GM19328 (cell line): Measurements from ENCODE around the gene NFE2L3.
"Not testable (repeated sequence)": the region's sequence is repeated elsewhere in the genome, so short reads cannot be mapped to it uniquely, and the experiment has no call there.

Source experiments
- ATAC-seq: cut with Tn5 transposase; IDR thresholded peaks from one replicate; pipeline ENCODE4 v1.9.1; 2021; ENCODE audit warnings: mild to moderate bottlenecking, moderate library complexity; ENCODE audit not compliant: unreplicated experiment

NFE2L3 gene

GRCh38 chr7:26185844-26186180, 33.8 kb downstream of the NFE2L3 start:
- no peak for ATAC-seq

DNA sequence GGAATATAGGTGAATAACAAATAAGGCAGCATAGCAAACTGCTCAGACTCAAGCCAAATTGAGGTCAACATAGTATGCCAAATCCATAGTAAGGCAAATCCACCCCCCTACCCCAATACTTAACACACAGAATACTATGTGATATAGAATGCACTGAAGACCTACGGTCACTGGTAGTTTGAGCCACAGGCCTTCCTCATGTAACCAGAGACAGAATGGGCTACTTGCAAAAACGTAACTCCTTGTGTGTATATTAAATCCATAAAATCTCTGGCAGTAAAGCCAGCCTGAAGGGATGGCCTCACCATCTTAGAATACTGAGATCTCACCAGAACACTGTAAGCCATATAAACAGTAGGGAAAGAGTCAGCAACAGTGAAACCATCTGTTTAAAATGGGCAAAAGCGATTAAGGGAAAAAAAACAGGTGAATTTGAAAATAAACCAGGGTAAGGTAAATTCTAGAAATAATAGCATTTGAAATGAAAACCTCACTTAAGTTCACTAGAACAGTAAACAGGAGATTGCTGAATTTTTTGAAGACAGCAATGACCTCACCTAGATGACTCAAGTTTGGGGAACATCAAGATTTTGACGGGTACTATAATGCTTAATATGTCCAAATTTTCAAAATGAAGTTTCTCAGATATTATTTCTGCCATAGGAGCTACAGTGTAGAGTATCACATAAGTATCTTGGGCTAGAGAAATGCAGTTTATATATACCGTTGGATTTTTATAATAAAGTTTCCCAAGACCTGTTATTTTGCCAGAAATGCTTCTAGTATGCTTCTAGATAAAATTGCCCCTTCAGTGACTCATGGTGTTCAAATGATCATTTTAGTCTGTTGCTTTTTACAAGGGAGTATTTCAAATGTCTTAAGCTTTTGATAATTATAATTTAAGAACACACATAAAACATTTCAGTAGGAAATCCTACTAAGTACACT, 34.6 kb downstream of the NFE2L3 start:
- ATAC-seq: no peak

GRCh38 chr7:26187380-26188205, 35.6 kb downstream of the NFE2L3 start:
- ATAC-seq: no peak

- ATAC-seq: no peak
Measured at GRCh38 chr7:26188206-26188956, 36.4 kb downstream of the NFE2L3 start.

DNA sequence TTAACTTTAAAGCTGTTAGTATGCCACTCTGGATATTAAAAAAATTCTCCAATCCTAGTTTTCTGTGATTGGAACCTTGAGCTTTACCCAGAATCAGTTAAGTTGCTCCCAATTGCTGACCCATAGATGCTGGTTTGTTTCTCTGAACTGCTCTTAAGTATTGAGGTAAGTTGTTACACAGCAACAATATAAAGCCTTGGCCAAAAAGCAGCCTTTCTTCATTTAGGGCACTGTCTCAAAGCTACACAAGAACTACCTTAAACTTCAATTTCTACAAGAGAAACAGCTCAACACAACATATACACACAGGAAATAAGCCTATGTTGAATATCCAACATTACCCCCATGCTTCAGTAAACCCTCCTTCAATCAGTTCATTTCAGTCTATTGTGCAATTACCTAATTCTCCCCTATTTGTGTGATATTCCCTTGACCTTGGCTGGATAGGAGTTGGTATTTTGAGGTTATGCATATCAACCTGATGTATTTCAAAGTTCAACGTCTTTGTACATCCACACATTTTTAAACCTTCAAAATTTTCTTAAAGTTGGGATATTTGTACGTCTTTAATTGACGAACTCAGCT, 37.1 kb downstream of the NFE2L3 start:
- ATAC-seq: no peak

DNA sequence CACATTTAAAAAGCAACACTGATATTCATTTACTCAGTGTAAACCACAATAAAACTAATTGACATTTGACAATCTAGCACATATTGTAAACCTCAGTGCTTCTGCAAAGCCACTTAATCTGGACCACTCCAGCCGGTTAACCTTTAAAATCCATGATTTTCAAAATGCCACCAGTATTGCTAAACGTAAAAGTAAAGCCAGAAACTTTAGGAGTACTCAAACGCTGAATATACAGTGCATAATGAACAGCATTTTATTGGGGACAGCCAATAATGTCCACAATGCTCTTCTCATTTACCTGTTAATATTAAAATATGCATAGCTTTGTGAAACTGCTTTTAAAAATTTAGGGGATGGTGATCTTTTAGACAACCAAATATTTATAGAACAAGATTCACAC, 37.7 kb downstream of the NFE2L3 start:
- no peak for ATAC-seq

DNA sequence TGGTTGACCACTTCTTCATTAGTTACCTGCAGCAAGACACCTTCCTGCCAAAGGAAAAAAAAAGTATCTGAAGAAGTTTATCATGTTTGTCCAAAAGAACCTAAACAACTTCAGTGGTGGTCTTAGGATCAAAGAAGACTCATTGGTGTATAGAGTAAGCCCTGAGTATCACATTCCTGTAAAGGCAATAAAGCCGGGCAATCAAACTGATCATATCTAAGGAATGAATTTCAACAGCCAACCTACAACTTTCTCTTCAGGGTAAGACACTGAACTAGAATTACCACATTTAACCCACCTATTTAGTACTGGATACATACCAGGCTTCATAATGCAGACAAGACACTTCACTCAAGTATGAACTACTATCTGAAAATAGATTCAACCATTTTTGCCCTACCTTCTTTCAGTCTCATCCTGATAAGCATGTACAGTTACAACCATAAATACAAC, 38.4 kb downstream of the NFE2L3 start:
- ATAC-seq: no peak

DNA sequence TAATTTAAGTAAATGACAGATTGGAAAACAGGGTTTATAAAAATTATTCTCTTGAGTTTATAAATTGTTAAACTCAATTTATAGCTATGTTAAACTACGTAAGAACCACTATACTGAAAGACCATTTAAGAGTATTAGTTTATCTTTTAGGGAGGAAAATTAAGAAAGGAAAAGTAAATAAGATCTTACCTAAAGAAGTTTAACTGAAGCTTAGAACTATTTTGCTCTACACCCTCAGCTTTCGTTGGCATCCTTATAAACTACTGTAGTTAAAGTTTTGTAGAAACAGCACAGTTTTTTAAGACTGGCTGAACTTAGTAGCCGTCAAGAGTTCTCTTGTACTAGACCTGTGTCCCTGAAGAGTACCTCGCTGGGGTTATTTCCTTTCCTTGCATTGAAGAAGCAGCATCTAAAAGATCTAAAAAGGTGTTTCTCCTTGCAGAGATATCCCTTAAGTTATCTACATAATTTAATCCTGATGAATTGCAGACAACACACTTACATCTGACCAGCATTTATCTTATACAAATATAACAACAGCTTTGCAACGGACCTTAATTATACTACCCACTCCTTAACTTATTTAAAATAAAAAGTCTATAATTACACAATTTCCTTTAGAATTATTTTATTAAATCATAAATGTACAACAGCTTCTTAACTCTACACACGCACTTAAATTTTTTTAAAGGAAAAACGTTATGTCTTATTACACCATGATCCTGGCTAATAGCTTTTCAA, 39.4 kb downstream of the NFE2L3 start:
- no peak for ATAC-seq

DNA sequence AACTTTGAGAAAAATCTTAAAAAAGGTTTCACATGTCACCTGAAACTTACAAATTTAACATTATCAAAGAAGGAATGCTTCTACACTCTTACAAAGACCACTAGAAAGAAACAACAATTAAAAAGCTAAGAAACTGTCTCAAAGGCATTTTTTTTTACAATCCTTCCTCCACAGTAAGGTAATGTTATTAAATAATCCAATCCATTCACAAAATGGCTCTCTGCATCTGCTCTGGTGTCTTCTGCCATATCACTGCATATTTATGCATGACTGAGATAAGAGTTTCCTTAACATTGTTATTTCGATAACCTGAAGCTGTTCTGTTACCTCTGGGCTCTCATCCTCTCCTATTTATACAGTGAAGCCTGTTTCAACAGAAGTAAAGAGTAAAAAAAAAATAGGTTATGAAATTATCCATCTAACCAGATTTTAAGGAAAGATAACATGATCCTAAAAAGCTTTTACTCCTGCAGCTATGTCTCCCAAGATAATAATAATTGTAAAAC, 40.0 kb downstream of the NFE2L3 start:
- no peak for ATAC-seq

DNA sequence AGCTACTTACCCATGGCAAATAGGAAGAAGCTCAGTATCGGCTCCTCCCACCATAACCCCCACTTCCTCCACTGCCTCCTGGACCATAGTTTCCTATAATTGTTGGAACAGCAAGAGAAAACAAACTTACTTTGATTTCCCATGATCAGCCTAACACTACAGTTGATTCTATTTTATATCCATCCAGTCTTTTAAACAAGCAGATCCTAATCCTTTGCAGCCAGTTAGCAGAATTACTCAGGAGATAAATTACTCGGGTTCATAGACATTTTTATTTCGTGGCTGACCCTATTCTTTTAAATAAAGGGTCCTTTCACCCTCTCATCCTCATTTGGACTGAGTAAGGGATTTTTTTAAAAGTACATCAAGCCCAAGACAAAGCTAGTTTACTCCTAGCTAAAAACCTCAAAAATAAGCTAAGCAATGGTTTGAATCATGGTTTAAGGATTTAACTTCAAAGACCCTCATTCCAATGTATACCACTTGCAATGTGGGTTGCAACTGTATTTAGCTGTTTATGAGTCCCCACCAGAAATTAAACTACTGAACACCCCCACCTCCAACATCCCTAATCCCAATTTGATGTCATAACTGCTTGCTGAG, 40.6 kb downstream of the NFE2L3 start:
- ATAC-seq: no peak

- ATAC-seq: no peak
Measured at GRCh38 chr7:26193432-26194207, 41.6 kb downstream of the NFE2L3 start.

DNA sequence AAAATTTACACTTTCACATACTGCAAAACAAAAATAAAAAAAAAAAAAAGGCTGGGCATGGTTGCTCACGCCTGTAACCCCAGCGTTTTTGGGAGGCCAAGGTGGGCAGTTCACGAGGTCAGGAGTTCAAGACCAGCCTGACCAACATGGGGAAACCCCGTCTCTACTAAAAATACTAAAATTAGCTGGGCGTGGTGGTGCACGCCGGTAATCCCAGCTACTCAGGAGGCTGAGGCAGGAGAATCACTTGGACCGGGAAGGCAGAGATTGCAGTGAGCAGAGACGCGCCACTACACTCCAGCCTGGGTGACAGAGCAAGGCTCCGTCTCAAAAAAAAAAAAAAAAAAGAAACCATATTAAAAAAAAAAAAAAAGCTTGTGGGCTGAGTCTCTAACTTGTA, 42.8 kb downstream of the NFE2L3 start:
- ATAC-seq: not testable (repeated sequence)

DNA sequence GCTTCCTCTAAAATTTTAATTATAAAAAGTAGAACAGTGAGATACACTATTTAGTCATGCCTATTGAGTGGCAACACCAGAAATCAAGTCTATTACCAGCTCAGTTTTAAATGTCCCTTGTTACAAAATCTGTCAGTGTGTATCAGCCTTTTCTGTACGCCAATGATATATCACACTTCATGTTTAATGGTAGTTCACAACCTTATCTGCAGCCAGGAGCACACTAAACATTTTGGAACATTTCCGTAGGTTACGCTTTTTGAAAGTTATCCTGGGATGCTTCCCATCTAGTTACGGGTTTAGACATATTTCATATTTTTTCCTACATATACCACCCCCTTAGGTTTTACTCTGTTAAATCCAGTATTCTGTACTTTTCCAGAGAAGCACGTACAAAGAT, 43.2 kb downstream of the NFE2L3 start:
- ATAC-seq: no peak

DNA sequence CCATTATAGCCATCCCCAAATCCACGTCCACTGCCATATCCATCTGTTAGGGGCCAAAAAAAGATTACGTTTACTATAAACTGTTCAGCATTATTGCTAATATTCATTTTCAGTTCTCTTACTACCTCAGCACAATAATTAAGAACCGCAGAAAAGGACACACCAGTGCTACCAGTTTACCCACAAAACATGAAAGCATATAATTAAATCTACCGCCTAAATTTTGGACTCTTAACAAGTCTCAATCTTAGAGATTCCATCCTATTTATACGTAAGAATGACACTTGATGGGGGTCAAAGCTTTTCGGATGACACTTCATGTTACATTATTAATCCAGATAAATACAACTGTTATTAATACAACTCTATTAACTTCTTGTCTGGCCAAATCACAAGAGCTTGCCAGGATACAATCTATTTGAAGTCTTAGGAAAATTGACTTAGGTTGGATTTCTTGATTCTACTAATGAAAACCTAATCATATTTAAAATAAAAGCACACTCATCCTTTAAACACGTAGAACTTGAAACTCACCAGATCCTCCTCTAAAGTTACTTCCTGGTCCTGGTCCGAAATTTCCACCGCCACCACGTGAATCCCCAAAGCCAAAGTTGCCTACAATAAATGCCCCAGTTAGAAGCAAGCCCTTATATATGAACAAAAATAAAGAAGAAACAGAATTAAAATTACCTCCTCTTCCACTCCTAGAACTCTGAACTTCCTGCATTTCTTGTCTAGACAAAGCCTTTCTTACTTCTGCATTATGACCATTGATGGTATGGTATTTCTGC, 44.1 kb downstream of the NFE2L3 start:
- no peak for ATAC-seq

DNA sequence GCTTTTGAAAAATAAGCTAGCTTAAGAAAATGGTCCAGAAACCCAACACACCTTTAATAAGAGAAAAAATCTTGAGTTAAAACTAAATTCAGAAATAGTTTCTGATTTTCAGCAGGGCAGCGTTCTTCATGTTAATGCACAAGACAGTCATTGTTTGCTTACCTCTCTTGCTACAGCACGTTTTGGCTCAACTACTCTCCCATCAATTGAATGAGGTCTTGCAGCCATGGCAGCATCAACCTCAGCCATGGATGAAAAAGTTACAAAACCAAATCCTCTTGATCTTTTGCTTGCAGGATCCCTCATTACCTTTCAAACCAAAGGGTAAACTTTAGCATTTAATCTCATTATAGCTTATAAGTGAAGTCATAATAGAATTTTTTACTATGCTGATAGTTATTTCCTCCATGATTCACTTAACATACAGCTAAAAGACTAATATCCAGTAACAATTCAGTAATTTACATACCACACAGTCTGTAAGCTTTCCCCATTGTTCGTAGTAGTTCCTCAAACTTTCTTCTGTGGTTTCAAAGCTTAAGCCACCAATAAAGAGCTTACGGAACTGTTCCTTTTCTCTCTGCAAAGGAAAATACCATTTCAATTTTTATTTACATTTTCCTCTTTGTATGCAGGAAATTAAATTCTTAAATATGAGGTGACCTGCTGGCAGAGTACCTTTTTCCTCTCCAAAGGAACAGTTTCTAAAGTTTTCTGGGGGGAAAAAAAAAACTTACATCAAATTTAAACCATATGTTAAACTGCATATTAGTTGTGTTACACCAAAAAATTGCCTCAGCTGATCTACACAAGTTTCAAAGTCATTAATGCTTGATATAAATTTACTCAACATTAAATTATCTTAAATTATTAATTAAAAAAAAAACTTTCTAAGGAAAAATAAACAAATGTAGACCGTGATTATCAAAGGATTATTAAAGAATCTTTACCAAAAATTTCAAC, 45.4 kb downstream of the NFE2L3 start:
- no peak for ATAC-seq

- ATAC-seq: no peak
Measured at GRCh38 chr7:26198133-26198780, 46.3 kb downstream of the NFE2L3 start.
